SJSA1 (cell line): ENCODE data around the gene NUPR1. TPM values are rescaled to one million over a fixed set of nuclear protein-coding genes. Genes with fewer than 3 reads are reported as not detected.

Source experiments
- DNase-seq, 2 experiments: peaks; one replicate each; pipeline ENCODE4 v3.0.0-alpha.2; 2015 to 2020; ENCODE audit warnings: low spot score in 2 of 2, low read depth in 1 of 2
- H3K27ac ChIP-seq: fragments of 250-450 bp; sonication (Bioruptor Pico); 2 replicates; pipeline ENCODE4 v1.5.1; 2020; ENCODE audit warnings: mild to moderate bottlenecking, moderate library complexity
- H3K27me3 ChIP-seq: fragments of 250-450 bp; sonication (Bioruptor Pico); replicated peaks from 2 replicates; pipeline ENCODE4 v1.5.1; 2020; ENCODE audit warnings: mild to moderate bottlenecking, moderate library complexity
- H3K36me3 ChIP-seq: fragments of 250-450 bp; sonication (Bioruptor Pico); 2 replicates; pipeline ENCODE4 v1.5.1; 2020; ENCODE audit warnings: mild to moderate bottlenecking
- H3K4me1 ChIP-seq: fragments of 250-450 bp; sonication (Bioruptor Pico); replicated peaks from 2 replicates; pipeline ENCODE4 v1.6.1; 2021; ENCODE audit warnings: mild to moderate bottlenecking
- H3K4me3 ChIP-seq: fragments of 250-450 bp; sonication (Bioruptor Pico); 2 replicates; pipeline ENCODE4 v1.5.1; 2020; ENCODE audit warnings: mild to moderate bottlenecking
- H3K9me3 ChIP-seq: fragments of 250-450 bp; sonication (Bioruptor Pico); replicated peaks from 2 replicates; pipeline ENCODE4 v1.5.1; 2020; ENCODE audit warnings: mild to moderate bottlenecking
- total RNA-seq: library from RNA; depleted of rRNA; stranded (reverse); fragments of >200 nt; shearing (Covaris generic); gene quantifications from 2 replicates; pipeline ENCODE4 v1.2.3, GENCODE V29; 2014; rRNA removed

Gene NUPR1
- 0.16 and 0.92 TPM in 2 replicates for total RNA-seq

DNA sequence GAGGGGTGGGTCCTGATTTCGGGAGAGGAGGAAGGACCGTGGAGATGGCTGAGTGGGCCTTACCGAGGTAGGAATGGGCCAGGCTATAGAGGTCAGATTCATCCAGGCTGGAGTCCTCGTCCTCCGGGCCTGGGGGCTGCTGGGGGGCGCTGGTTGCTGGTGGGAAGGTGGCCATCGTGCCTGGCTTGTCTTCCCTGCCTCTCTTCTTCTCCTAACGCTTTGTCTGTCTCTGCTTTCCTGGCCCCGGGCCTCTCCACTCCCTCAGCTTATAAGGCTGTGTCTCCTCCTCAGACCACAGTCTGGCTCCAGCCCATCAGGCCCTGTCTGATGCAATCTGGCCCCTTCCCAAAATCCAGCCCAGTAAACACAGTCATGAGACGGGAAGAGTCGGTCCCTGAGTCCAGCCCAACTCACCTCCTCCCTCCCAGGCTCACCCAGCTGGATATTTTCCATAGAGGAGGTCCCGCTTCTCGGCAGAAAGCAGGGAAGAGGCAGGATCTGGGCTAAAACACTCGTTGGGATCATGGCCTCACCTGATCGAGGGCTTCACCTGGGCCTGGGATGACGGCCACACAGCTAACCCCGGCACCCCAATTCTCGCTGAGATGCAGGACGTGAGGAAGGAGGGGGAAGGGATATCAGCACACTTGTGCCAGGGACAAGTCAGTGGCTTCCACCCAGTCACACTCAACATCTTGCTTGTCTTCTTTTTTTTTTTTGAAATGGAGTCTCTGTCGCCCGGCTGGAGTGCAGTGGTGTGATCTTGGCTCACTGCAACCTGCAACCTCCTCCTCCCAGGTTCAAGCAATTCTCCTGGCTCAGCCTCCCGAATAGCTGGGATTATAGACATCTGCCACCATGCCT, at the start of gene NUPR1:
Gene NUPR1, minus strand, starts transcription at position 242 of the 864 bp plus-strand sequence. Its CDS starts 67 bp downstream, at position 175.
- Histone ChIP-seq H3K27me3 (no peaks in the 10 kb centered on the region), H3K4me1 (peaks cover 5% of the 10 kb centered on the region; the same call in 1 of the 2 replicates), H3K9me3 (no peaks in the 10 kb centered on the region), H3K4me3 (no peak within 1 kb of the TSS), H3K27ac (no peak within 1 kb of the TSS), H3K36me3 (no peaks in the 10 kb centered on the region)
- DNase-seq = peak in 1 of 2 experiments; percentile 18

DNA sequence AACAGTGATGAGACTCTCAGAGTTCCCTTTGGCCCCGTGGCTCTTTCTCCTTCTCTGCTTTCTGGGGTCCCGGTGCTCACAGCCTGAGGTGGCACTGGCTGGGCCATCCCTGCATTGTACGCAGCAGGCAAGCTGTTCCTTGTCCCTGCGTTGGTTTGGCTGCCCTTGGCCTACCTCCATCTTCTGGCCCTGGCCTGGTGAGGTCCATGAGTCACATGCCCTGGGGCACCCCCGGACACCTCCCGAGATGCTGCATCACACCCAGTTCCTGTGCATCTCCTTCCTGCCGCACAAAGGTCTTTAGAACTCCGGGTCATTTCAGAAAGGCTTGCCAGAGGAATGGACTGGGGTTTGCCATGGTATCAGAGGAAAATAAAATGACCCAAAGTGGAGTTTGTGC, 48.6 kb upstream of the NUPR1 start:
- H3K4me3 ChIP-seq = no peak overlapping the region
- H3K36me3 ChIP-seq = peaks cover 26% of the 10 kb centered on the region
- H3K9me3 ChIP-seq = no peaks in the 10 kb centered on the region
- no peak for DNase-seq
- peaks cover 6% of the 10 kb centered on the region for H3K4me1 ChIP-seq
- H3K27ac ChIP-seq = no peak overlapping the region
- no peaks in the 10 kb centered on the region for H3K27me3 ChIP-seq

GRCh38 chr16:28586466-28586865, 47.7 kb upstream of the NUPR1 start:
- no peaks in the 10 kb centered on the region for H3K27me3 ChIP-seq
- no peaks in the 10 kb centered on the region for H3K9me3 ChIP-seq
- peaks cover 27% of the 10 kb centered on the region for H3K36me3 ChIP-seq
- peaks cover 6% of the 10 kb centered on the region for H3K4me1 ChIP-seq
- H3K4me3 ChIP-seq = no peak overlapping the region
- no peak overlapping the region for H3K27ac ChIP-seq
- DNase-seq = no peak

- Histone ChIP-seq H3K9me3 (no peaks in the 10 kb centered on the region), H3K4me3 (no peak overlapping the region), H3K4me1 (peaks cover 6% of the 10 kb centered on the region), H3K27me3 (no peaks in the 10 kb centered on the region), H3K36me3 (peaks cover 28% of the 10 kb centered on the region), H3K27ac (no peak overlapping the region)
- no peak for DNase-seq
Observed at GRCh38 chr16:28585674-28586073, 46.9 kb upstream of the NUPR1 start.

GRCh38 chr16:28580726-28581315, 42.0 kb upstream of the NUPR1 start:
- Histone ChIP-seq H3K27ac (no peak overlapping the region), H3K36me3 (peaks cover 13% of the 10 kb centered on the region), H3K4me1 (peaks cover 5% of the 10 kb centered on the region; the same call in 1 of the 2 replicates), H3K4me3 (no peak overlapping the region), H3K27me3 (no peaks in the 10 kb centered on the region), H3K9me3 (no peaks in the 10 kb centered on the region)
- no peak for DNase-seq

- Histone ChIP-seq H3K27ac (peak overlapping the region; percentile 56), H3K9me3 (no peaks in the 10 kb centered on the region), H3K4me3 (no peak overlapping the region), H3K4me1 (peaks cover 40% of the 10 kb centered on the region), H3K27me3 (no peaks in the 10 kb centered on the region), H3K36me3 (no peaks in the 10 kb centered on the region)
- DNase-seq = peak; percentile 82 to 84
Observed at GRCh38 chr16:28575446-28576109, 36.8 kb upstream of the NUPR1 start.

DNA sequence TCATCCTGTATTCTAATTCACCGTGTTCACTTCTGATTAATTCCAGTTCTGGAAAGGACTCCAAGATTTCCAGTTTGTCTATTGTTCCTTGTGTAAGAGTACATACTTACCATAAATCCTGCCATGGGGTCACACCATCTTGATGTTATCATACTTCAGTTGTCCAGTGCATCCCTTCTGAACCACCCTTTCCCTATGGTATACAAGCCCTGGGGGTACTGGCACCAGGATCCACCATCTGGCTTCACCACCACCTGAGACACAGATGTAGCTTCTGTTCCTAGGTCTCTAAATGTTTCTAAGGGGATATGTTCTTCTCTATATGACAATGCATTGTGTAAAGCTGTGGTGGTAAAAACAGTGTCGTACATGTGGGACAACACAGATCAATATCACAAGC, 36.2 kb upstream of the NUPR1 start:
- 0 out of 2 replicates have a peak, but pooled peaks cover 2% of the 10 kb centered on the region for H3K9me3 ChIP-seq
- DNase-seq = no peak
- no peaks in the 10 kb centered on the region for H3K36me3 ChIP-seq
- H3K4me1 ChIP-seq = peaks cover 40% of the 10 kb centered on the region
- H3K27me3 ChIP-seq = no peaks in the 10 kb centered on the region
- no peak overlapping the region for H3K4me3 ChIP-seq
- peak overlapping the region; percentile 56 for H3K27ac ChIP-seq

GRCh38 chr16:28573738-28574718, 35.3 kb upstream of the NUPR1 start:
- Histone ChIP-seq H3K4me3 (no peak overlapping the region), H3K4me1 (peaks cover 40% of the 10 kb centered on the region), H3K27me3 (no peaks in the 10 kb centered on the region), H3K27ac (no peak overlapping the region), H3K9me3 (0 out of 2 replicates have a peak, but pooled peaks cover 2% of the 10 kb centered on the region), H3K36me3 (no peaks in the 10 kb centered on the region)
- DNase-seq = no peak

DNA sequence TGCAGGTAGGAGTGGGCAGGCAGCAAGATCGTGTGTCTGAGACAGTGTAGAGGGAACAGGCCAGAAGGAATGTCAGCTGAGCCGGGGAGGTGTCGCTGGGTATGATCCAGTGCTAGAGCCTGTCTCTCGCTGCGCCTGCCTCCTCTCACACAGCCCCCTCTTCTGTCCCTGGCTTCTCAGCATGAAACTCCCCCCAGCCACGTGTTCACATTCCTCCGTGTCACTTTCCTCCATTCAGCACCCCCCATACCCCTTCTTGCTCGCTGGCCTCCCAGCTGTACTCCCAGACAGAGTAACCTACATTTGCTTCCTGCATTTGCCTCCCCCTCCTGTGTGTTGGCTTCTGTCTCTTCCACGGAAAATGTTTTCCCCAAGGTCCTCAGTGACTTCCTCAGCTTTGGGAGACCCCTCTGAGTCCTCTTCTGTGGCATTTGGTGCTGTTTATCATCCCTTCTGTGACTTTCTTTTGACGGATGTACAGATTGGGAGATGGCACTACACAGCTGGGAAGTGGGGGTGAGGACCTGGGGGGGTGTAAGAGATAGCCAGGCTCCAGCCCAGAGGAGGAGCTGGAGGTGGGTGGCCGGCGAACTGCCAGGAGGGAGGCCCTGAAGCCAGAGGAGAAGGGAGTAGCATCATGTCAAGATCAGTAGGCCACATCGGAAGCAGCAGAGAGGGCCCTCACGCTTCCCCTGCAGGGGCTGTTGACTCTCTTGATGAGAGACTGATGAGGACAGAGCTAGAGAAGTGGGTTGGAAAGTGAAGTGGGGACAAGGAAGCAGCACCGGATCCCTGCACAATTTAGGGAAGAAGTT, 34.1 kb upstream of the NUPR1 start:
- H3K27ac ChIP-seq = no peak overlapping the region

GRCh38 chr16:28569968-28570752, 31.4 kb upstream of the NUPR1 start:
- H3K4me3 ChIP-seq = no peak overlapping the region

More for the DNA sequence above, 34.1 kb upstream of the NUPR1 start:
- H3K4me1 ChIP-seq = peaks cover 40% of the 10 kb centered on the region
- H3K27me3 ChIP-seq = no peaks in the 10 kb centered on the region
- no peaks in the 10 kb centered on the region for H3K36me3 ChIP-seq
- H3K4me3 ChIP-seq = no peak overlapping the region
- DNase-seq = peak; percentile 58 to 63
- peaks cover 2% of the 10 kb centered on the region; the same call in 1 of the 2 replicates for H3K9me3 ChIP-seq

GRCh38 chr16:28569021-28569420, 30.2 kb upstream of the NUPR1 start:
- Histone ChIP-seq H3K36me3 (peaks cover 8% of the 10 kb centered on the region), H3K9me3 (peaks cover 9% of the 10 kb centered on the region), H3K4me1 (peaks cover 19% of the 10 kb centered on the region), H3K4me3 (no peak overlapping the region), H3K27ac (no peak overlapping the region), H3K27me3 (no peaks in the 10 kb centered on the region)
- peak in 1 of 2 experiments; percentile 17 for DNase-seq

More at GRCh38 chr16:28569968-28570752, 31.4 kb upstream of the NUPR1 start:
- Histone ChIP-seq H3K27ac (no peak overlapping the region), H3K27me3 (no peaks in the 10 kb centered on the region), H3K36me3 (peaks cover 8% of the 10 kb centered on the region), H3K9me3 (peaks cover 9% of the 10 kb centered on the region), H3K4me1 (peaks cover 30% of the 10 kb centered on the region)
- no peak for DNase-seq

DNA sequence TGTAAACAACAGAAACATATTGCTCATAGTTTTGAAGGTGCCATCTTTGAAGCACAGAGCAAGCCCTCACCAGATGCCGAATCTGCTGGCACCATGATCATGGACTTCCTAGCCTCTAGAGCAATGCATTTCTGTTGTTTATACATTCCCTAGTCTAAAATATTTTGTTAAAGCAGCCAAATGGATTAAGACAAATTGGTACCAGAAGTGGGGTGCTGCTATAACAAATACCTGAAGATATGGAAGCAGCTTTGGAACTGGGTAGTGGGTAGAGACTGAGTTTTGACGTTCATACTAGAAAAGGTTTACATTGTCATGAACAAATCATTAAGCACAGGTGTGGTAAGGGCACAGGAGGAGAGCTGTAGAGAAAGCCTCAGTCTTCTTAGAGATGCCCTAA, 28.5 kb upstream of the NUPR1 start:
- Histone ChIP-seq H3K27ac (no peak overlapping the region), H3K4me3 (no peak overlapping the region), H3K27me3 (no peaks in the 10 kb centered on the region), H3K9me3 (peaks cover 9% of the 10 kb centered on the region), H3K36me3 (peaks cover 8% of the 10 kb centered on the region), H3K4me1 (peaks cover 1% of the 10 kb centered on the region)
- DNase-seq = no peak
